Brain microvascular endothelial cell (primary cell): ENCODE measurements around the gene ZNF639.
"Not testable (repeated sequence)": the region's sequence is repeated elsewhere in the genome, so short reads cannot be mapped to it uniquely, and the experiment has no call there.

Experiments used
- DNase-seq: peaks from one replicate; pipeline ENCODE4 v3.0.0-alpha.2; 2020
- H3K27ac ChIP-seq: fragments of 250-450 bp; sonication (Bioruptor Pico); 2 replicates; pipeline ENCODE4 v1.5.1; 2020; ENCODE audit warnings: mild to moderate bottlenecking, moderate library complexity
- H3K27me3 ChIP-seq: fragments of 250-450 bp; sonication (Bioruptor Pico); replicated peaks from 2 replicates; pipeline ENCODE4 v1.5.1; 2020; ENCODE audit warnings: mild to moderate bottlenecking
- H3K36me3 ChIP-seq: fragments of 250-450 bp; sonication (Bioruptor Pico); replicated peaks from 2 replicates; pipeline ENCODE4 v1.5.1; 2020; ENCODE audit warnings: mild to moderate bottlenecking
- H3K4me3 ChIP-seq: 2 replicates; pipeline ENCODE4 v1.5.1; 2011; ENCODE audit warnings: low read depth, mild to moderate bottlenecking, control low read depth, low read length, moderate library complexity
- CTCF ChIP-seq: IDR thresholded peaks from 2 replicates; pipeline ENCODE4 v1.5.1; 2011; ENCODE audit warnings: low read depth, mild to moderate bottlenecking, moderate library complexity, low read length, control low read depth, inconsistent platforms; ENCODE audit errors: missing control alignments
- in situ Hi-C: cut with HindIII; loops from 2 replicates; pipeline ENCODE4 v1.10.0; 2017; ENCODE audit warnings: low sequenced_read_pairs, low pct_ligation_motif_present

Gene ZNF639

GRCh38 chr3:179322286-179323196 lies at the start of gene ZNF639:
Gene ZNF639 (plus strand): TSS chr3:179323031. CDS start chr3:179328294, 5,263 bp downstream.
- peak; percentile 67 for TF ChIP-seq CTCF
- H3K4me3 ChIP-seq, result peak within 1 kb of the TSS; percentile 87
- peaks cover 3% of the 10 kb centered on the region for H3K36me3 ChIP-seq
- H3K27ac ChIP-seq, result peak within 1 kb of the TSS; percentile 83
- in situ Hi-C loops, result loop anchor here (25.0 kb wide), 1 partner anchor 310 kb away; no protein-coding TSS in a partner anchor
- no peaks in the 10 kb centered on the region for H3K27me3 ChIP-seq
- DNase-seq, result peak; percentile 60

GRCh38 chr3:179274434-179274833 lies 48.4 kb upstream of the ZNF639 start:
- H3K36me3 ChIP-seq, in situ Hi-C loops, H3K27me3 ChIP-seq, H3K4me3 ChIP-seq, DNase-seq, H3K27ac ChIP-seq: not testable (repeated sequence)

- DNase-seq, result no peak
- in situ Hi-C loops, result no loop called here
- Histone ChIP-seq H3K27ac (no peak overlapping the region), H3K4me3 (no peak overlapping the region), H3K27me3 (no peaks in the 10 kb centered on the region), H3K36me3 (no peaks in the 10 kb centered on the region)
- TF ChIP-seq CTCF, result no peak
Measured at GRCh38 chr3:179276001-179276400, 46.8 kb upstream of the ZNF639 start.

- no peaks in the 10 kb centered on the region for H3K27me3 ChIP-seq
- in situ Hi-C loops, result no loop called here
- TF ChIP-seq CTCF, result no peak
Measured at GRCh38 chr3:179276743-179277142, 46.1 kb upstream of the ZNF639 start.

GRCh38 chr3:179278151-179278550 lies 44.7 kb upstream of the ZNF639 start:
- Histone ChIP-seq H3K27ac (no peak overlapping the region), H3K36me3 (no peaks in the 10 kb centered on the region), H3K4me3 (no peak overlapping the region), H3K27me3 (no peaks in the 10 kb centered on the region)
- no peak for TF ChIP-seq CTCF
- in situ Hi-C loops, result no loop called here
- no peak for DNase-seq

More at GRCh38 chr3:179276743-179277142, 46.1 kb upstream of the ZNF639 start:
- H3K27ac ChIP-seq, result no peak overlapping the region
- DNase-seq, result no peak
- H3K4me3 ChIP-seq, result no peak overlapping the region
- no peaks in the 10 kb centered on the region for H3K36me3 ChIP-seq

- in situ Hi-C loops, result no loop called here
Measured at GRCh38 chr3:179278932-179279693, 43.7 kb upstream of the ZNF639 start.

More at GRCh38 chr3:179278932-179279693, 43.7 kb upstream of the ZNF639 start:
- DNase-seq, result no peak
- Histone ChIP-seq H3K36me3 (no peaks in the 10 kb centered on the region), H3K27ac (no peak overlapping the region), H3K4me3 (no peak overlapping the region), H3K27me3 (no peaks in the 10 kb centered on the region)
- no peak for TF ChIP-seq CTCF
